DMS79 treated with DMSO at 0.1 percent for 48 hours (cell line): Measurements from ENCODE around the gene DNAH1.

Experiments used
- DNase-seq: peaks from one replicate; lab custom pipeline; 2025; lab: John Stamatoyannopoulos, UW

Gene DNAH1

GRCh38 chr3:52447512-52448355, 131.6 kb downstream of the DNAH1 start:
- DNase-seq: no peak
